Gastroesophageal sphincter (tissue), 3 donors: ENCODE measurements around the gene IQSEC1.

Experiments
- EP300 ChIP-seq: sonication (generic); formaldehyde crosslinking; IDR thresholded peaks from one replicate; pipeline ENCODE4 v1.6.1; 2017; ENCODE audit warnings: antibody characterized with exemption, mild to moderate bottlenecking
- POLR2A ChIP-seq, 2 donors: fragments of 450-650 bp; IDR thresholded peaks; one replicate each; pipeline ENCODE4 v1.6.1; 2017; ENCODE audit warnings: antibody characterized with exemption in 2 of 2, mild to moderate bottlenecking in 2 of 2, moderate library complexity in 1 of 2
- POLR2AphosphoS5 ChIP-seq: sonication (generic); formaldehyde crosslinking; IDR thresholded peaks from one replicate; pipeline ENCODE4 v1.6.1; 2017; ENCODE audit warnings: antibody characterized with exemption
- TF ChIP-seq, protein P1 (sequence below), 4 experiments: fragments of 200-600 bp in 2 of 4; fragments of 450-650 bp in 2 of 4; sonication (generic) in 1 of 4; IDR thresholded peaks; one replicate each; pipeline ENCODE4 v1.5.1; 2017 to 2019; ENCODE audit warnings: antibody characterized with exemption in 4 of 4, mild to moderate bottlenecking in 2 of 4, moderate library complexity in 2 of 4

DNA sequence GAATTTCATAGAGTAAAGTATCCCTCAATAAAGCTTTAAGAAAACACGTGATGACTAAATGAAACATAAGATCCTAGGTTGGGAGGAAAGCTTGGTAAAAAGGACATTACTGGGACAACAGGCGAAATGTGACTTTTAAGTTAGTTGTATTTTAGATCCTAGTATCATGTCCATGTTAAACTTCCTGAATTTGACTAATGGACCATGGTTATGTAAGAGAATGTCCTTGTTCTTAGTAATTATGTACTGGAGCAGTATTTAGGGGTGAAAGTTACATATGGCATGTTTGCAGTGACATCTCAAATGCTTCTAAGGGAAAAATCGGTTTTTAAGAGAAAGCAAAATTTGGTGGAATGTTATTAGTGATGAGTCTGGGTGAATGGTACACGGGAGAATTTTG lies 69.6 kb downstream of the IQSEC1 start:
- TF ChIP-seq, protein P1, sequence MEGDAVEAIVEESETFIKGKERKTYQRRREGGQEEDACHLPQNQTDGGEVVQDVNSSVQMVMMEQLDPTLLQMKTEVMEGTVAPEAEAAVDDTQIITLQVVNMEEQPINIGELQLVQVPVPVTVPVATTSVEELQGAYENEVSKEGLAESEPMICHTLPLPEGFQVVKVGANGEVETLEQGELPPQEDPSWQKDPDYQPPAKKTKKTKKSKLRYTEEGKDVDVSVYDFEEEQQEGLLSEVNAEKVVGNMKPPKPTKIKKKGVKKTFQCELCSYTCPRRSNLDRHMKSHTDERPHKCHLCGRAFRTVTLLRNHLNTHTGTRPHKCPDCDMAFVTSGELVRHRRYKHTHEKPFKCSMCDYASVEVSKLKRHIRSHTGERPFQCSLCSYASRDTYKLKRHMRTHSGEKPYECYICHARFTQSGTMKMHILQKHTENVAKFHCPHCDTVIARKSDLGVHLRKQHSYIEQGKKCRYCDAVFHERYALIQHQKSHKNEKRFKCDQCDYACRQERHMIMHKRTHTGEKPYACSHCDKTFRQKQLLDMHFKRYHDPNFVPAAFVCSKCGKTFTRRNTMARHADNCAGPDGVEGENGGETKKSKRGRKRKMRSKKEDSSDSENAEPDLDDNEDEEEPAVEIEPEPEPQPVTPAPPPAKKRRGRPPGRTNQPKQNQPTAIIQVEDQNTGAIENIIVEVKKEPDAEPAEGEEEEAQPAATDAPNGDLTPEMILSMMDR (IDR thresholded peaks at IDR 0.05): no peak
- TF ChIP-seq POLR2A (IDR thresholded peaks at IDR 0.05) (no peak), POLR2AphosphoS5 (no peak), EP300 (no peak)
